IMR-90 (cell line): Measurements from ENCODE around the gene HNMT.

Source experiments
- BHLHE40 ChIP-seq: fragments of 150-350 bp; IDR thresholded peaks from 2 replicates; pipeline ENCODE4 v1.6.1; 2016; ENCODE audit warnings: mild to moderate bottlenecking, low read depth, low read length
- CEBPB ChIP-seq: IDR thresholded peaks from 2 replicates; pipeline ENCODE4 v1.6.1; 2012; ENCODE audit warnings: low read depth, low read length, improper control_type of control experiment
- CTCF ChIP-seq: conservative IDR thresholded peaks from 2 replicates; pipeline ENCODE4 v1.5.1; 2012; ENCODE audit warnings: mild to moderate bottlenecking, low read depth, low read length, improper control_type of control experiment
- ELK1 ChIP-seq: fragments of 150-350 bp; IDR thresholded peaks from 2 replicates; pipeline ENCODE4 v1.6.1; 2016; ENCODE audit warnings: low read depth, mild to moderate bottlenecking, low read length, moderate library complexity, borderline replicate concordance
- MAFK ChIP-seq: IDR thresholded peaks from 2 replicates; pipeline ENCODE4 v1.6.1; 2012; ENCODE audit warnings: low read depth, low read length, improper control_type of control experiment
- MXI1 ChIP-seq: IDR thresholded peaks from 2 replicates; pipeline ENCODE4 v1.6.1; 2012; ENCODE audit warnings: low read depth, mild to moderate bottlenecking, low read length, moderate library complexity, borderline replicate concordance
- NFE2L2 ChIP-seq: fragments of 150-350 bp; IDR thresholded peaks from 2 replicates; pipeline ENCODE4 v1.6.1; 2016; ENCODE audit warnings: low read depth, mild to moderate bottlenecking, low read length
- POLR2A ChIP-seq: IDR thresholded peaks from 2 replicates; pipeline ENCODE4 v1.6.1; 2012; ENCODE audit warnings: mild to moderate bottlenecking, low read depth, low read length
- RAD21 ChIP-seq: IDR thresholded peaks from 2 replicates; pipeline ENCODE4 v1.6.1; 2012; ENCODE audit warnings: low read length, improper control_type of control experiment
- RFX5 ChIP-seq: IDR thresholded peaks from 2 replicates; pipeline ENCODE4 v1.8.0; 2012; ENCODE audit warnings: low read depth, mild to moderate bottlenecking, low read length, moderate library complexity
- SMC3 ChIP-seq: fragments of 150-350 bp; IDR thresholded peaks from 2 replicates; pipeline ENCODE4 v1.6.1; 2016; ENCODE audit warnings: low read depth, mild to moderate bottlenecking, antibody characterized with exemption, low read length, moderate library complexity
- USF2 ChIP-seq: fragments of 150-350 bp; IDR thresholded peaks from 2 replicates; pipeline ENCODE4 v1.6.1; 2017; ENCODE audit warnings: mild to moderate bottlenecking, antibody characterized with exemption, low read length, low read depth

- TF ChIP-seq POLR2A = no peak
- TF ChIP-seq CTCF = no peak
- no peak for TF ChIP-seq SMC3
- TF ChIP-seq RFX5 = no peak
- no peak for TF ChIP-seq BHLHE40
- TF ChIP-seq ELK1 = no peak
- TF ChIP-seq RAD21 = no peak
- TF ChIP-seq MXI1 = no peak
- TF ChIP-seq CEBPB = no peak
- no peak for TF ChIP-seq NFE2L2
- TF ChIP-seq MAFK = no peak
- no peak for TF ChIP-seq USF2
Measured at GRCh38 chr2:137998503-137998902, 34.2 kb downstream of the HNMT start.
